ENCODE measurements around the gene ULK2.

GRCh38 chr17:19904924-19905323 is 37.2 kb upstream of the ULK2 start:
- TF ChIP-seq CTCF (conservative IDR thresholded peaks at IDR 0.05) (no peak), ZFX (IDR thresholded peaks at IDR 0.05) (no peak)
